HCT116 (cell line): ENCODE results near the gene TMCO4. TPM values are rescaled to one million over a fixed set of nuclear protein-coding genes. Genes with fewer than 3 reads are reported as not detected.

Experiments
- ATAC-seq: fragments of 200-7000 bp; cut with Tn5 transposase; 2 replicates; pipeline ENCODE4 v1.9.1; 2020; ENCODE audit warnings: mild to moderate bottlenecking, moderate library complexity
- BruUV-seq: library from RNA; stranded (reverse); fragments of 400-500 nt; replicated peaks from 2 replicates; lab custom pipeline; 2021; lab: Mats Ljungman, UMichigan
- CTCF ChIA-PET: fragments of 300-600 bp; sonication (Branson Sonifier 250); formaldehyde crosslinking; loops from one replicate; lab custom pipeline; 2021; ENCODE audit warnings: antibody characterized with exemption; lab: Charles Lee
- POLR2A ChIA-PET: fragments of 300-600, 350-600 bp; sonication (Branson Sonifier 250); formaldehyde crosslinking; loops from one replicate; lab custom pipeline; 2021; ENCODE audit warnings: antibody characterized with exemption; lab: Charles Lee
- RAD21 ChIA-PET, 2 experiments: fragments of 300-600 bp; sonication (Branson Sonifier 250); formaldehyde crosslinking; loops; one replicate each; lab custom pipeline; 2023; ENCODE audit warnings: low total read pairs in 2 of 2; ENCODE audit not compliant: uncharacterized antibody in 2 of 2, unreplicated experiment in 2 of 2, low non-redundant PET in 1 of 2; lab: Charles Lee
- DNase-seq: peaks from one replicate; pipeline ENCODE4 v3.0.0-alpha.2; 2010; ENCODE audit warnings: low read depth, low spot score
- H2AFZ ChIP-seq: fragments of 200-600 bp; shearing (Covaris generic), sonication (generic); 2 replicates; pipeline ENCODE4 v1.6.1; 2017; ENCODE audit warnings: low read depth, mixed run types, mixed read lengths, antibody characterized with exemption, low read length; ENCODE audit not compliant: poor library complexity, severe bottlenecking
- H3K27ac ChIP-seq: 2 replicates; pipeline ENCODE4 v1.5.1; 2012; ENCODE audit warnings: low read depth, low read length
- H3K27me3 ChIP-seq: fragments of 200-600 bp; sonication (generic); 2 replicates; pipeline ENCODE4 v1.6.1; 2016; ENCODE audit warnings: mixed run types, low read length, mixed read lengths; ENCODE audit not compliant: insufficient read depth
- H3K36me3 ChIP-seq, 2 experiments: fragments of 200-500 bp in 1 of 2; fragments of 200-600 bp in 1 of 2; sonication (Bioruptor generic) in 1 of 2; sonication (generic) in 1 of 2; 2 replicates each; pipeline versions ENCODE4 v1.5.1 to v1.6.1; 2014 to 2016; ENCODE audit warnings: low read length in 2 of 2, inconsistent platforms in 1 of 2, mixed read lengths in 1 of 2, mixed run types in 1 of 2; ENCODE audit not compliant: insufficient read depth in 2 of 2, control insufficient read depth in 1 of 2
- H3K4me1 ChIP-seq, 2 experiments: fragments of 200-600 bp in 1 of 2; sonication (generic) in 1 of 2; 2 replicates each; pipeline versions ENCODE4 v1.5.1 to v1.6.1; 2012 to 2017; ENCODE audit warnings: low read length in 2 of 2, inconsistent platforms in 1 of 2, mild to moderate bottlenecking in 1 of 2, mixed read lengths in 1 of 2, mixed run types in 1 of 2, moderate library complexity in 1 of 2; ENCODE audit not compliant: insufficient read depth in 2 of 2, control insufficient read depth in 1 of 2
- H3K4me2 ChIP-seq: fragments of 200-600 bp; sonication (generic); 2 replicates; pipeline ENCODE4 v1.6.1; 2017; ENCODE audit warnings: mixed run types, low read length, mixed read lengths
- H3K4me3 ChIP-seq, 2 experiments: fragments of 200-600 bp in 1 of 2; sonication (generic) in 1 of 2; replicated peaks in 1 of 2; 2 replicates each; pipeline ENCODE4 v1.5.1; 2011 to 2016; ENCODE audit warnings: low read length in 2 of 2, control low read depth in 1 of 2, low read depth in 1 of 2, mild to moderate bottlenecking in 1 of 2, mixed read lengths in 1 of 2, mixed run types in 1 of 2
- H3K79me2 ChIP-seq: fragments of 200-600 bp; sonication (generic); 2 replicates; pipeline ENCODE4 v1.6.1; 2017; ENCODE audit warnings: mild to moderate bottlenecking, mixed run types, low read length, moderate library complexity, mixed read lengths; ENCODE audit not compliant: insufficient read depth
- H3K9ac ChIP-seq: fragments of 200-600 bp; sonication (generic); 2 replicates; pipeline ENCODE4 v1.6.1; 2016; ENCODE audit warnings: low read length, mixed read lengths
- H3K9me2 ChIP-seq: fragments of 200-600 bp; sonication (generic), shearing (Covaris generic); 2 replicates; pipeline ENCODE4 v1.6.1; 2017; ENCODE audit warnings: mixed run types, mild to moderate bottlenecking, moderate library complexity; ENCODE audit not compliant: insufficient read depth
- H3K9me3 ChIP-seq, 2 experiments: fragments of 200-500 bp in 1 of 2; fragments of 200-600 bp in 1 of 2; sonication (Bioruptor generic) in 1 of 2; sonication (generic) in 1 of 2; 2 replicates each; pipeline ENCODE4 v1.6.1; 2014 to 2017; ENCODE audit warnings: low read length in 2 of 2, mixed read lengths in 2 of 2, inconsistent platforms in 1 of 2, low read depth in 1 of 2, mild to moderate bottlenecking in 1 of 2, mixed run types in 1 of 2, moderate library complexity in 1 of 2; ENCODE audit not compliant: control insufficient read depth in 1 of 2, insufficient read depth in 1 of 2
- H4K20me1 ChIP-seq: fragments of 200-600 bp; sonication (generic), shearing (Covaris generic); 2 replicates; pipeline ENCODE4 v1.6.1; 2017; ENCODE audit warnings: mixed run types, mild to moderate bottlenecking, moderate library complexity; ENCODE audit not compliant: insufficient read depth
- CEBPB ChIP-seq: IDR thresholded peaks from 2 replicates; pipeline ENCODE4 v1.6.1; 2012; ENCODE audit warnings: low read depth
- CTCF ChIP-seq, 3 experiments: fragments of 200-600 bp in 1 of 3; sonication (generic) in 1 of 3; IDR thresholded peaks in 2 of 3; conservative IDR thresholded peaks in 1 of 3; 2 replicates each; pipeline ENCODE4 v1.5.1; 2012 to 2017; ENCODE audit warnings: low read depth in 2 of 3, low read length in 2 of 3, antibody characterized with exemption in 1 of 3, borderline replicate concordance in 1 of 3, control low read depth in 1 of 3, mild to moderate bottlenecking in 1 of 3, mixed read lengths in 1 of 3, mixed run types in 1 of 3, moderate library complexity in 1 of 3; ENCODE audit not compliant: insufficient read depth in 1 of 3
- EZH2 ChIP-seq: fragments of 200-600 bp; sonication (generic); IDR thresholded peaks from 2 replicates; pipeline ENCODE4 v1.6.1; 2017; ENCODE audit warnings: antibody characterized with exemption, mixed run types
- FOSL1 ChIP-seq: IDR thresholded peaks from 2 replicates; pipeline ENCODE4 v1.6.1; 2012; ENCODE audit warnings: low read depth
- POLR2A ChIP-seq: IDR thresholded peaks from 2 replicates; pipeline ENCODE4 v1.7.0; 2011; ENCODE audit warnings: borderline replicate concordance; ENCODE audit not compliant: insufficient read depth, insufficient read length; ENCODE audit errors: extremely low read depth
- RAD21 ChIP-seq: IDR thresholded peaks from 2 replicates; pipeline ENCODE4 v1.6.1; 2012; ENCODE audit warnings: low read depth, mild to moderate bottlenecking
- SIN3A ChIP-seq: IDR thresholded peaks from 2 replicates; pipeline ENCODE4 v1.6.1; 2012; ENCODE audit warnings: low read depth
- SP1 ChIP-seq: IDR thresholded peaks from 2 replicates; pipeline ENCODE4 v1.6.1; 2012; ENCODE audit warnings: low read depth
- TCF7L2 ChIP-seq: IDR thresholded peaks from 2 replicates; pipeline ENCODE4 v1.7.0; 2011; ENCODE audit warnings: borderline replicate concordance, inconsistent platforms; ENCODE audit not compliant: insufficient read depth, insufficient read length; ENCODE audit errors: extremely low read depth
- YY1 ChIP-seq: IDR thresholded peaks from 2 replicates; pipeline ENCODE4 v1.6.1; 2011; ENCODE audit warnings: low read length, low read depth, moderate library complexity, mild to moderate bottlenecking; ENCODE audit not compliant: insufficient replicate concordance; ENCODE audit errors: extremely low read depth
- ZBTB33 ChIP-seq: IDR thresholded peaks from 2 replicates; pipeline ENCODE4 v1.6.1; 2011; ENCODE audit warnings: mild to moderate bottlenecking, low read length, moderate library complexity; ENCODE audit not compliant: insufficient replicate concordance; ENCODE audit errors: extremely low read depth
- ZFX ChIP-seq: fragments of 450-650 bp; IDR thresholded peaks from 2 replicates; pipeline ENCODE4 v1.6.1; 2017
- ZNF274 ChIP-seq: fragments of 200-500 bp; sonication (Bioruptor generic); IDR thresholded peaks from 2 replicates; pipeline ENCODE4 v1.6.1; 2014; ENCODE audit warnings: mild to moderate bottlenecking, low read depth, low read length, inconsistent platforms
- intact Hi-C: fragments of 100-400 bp; cut with micrococcal nuclease; formaldehyde crosslinking; loops from 2 replicates; pipeline ENCODE4 v1.10.0; 2022
- total RNA-seq: library from RNA; stranded (reverse); gene quantifications from one replicate; pipeline ENCODE4 v1.2.1, GENCODE V29; 2021; ENCODE audit not compliant: unreplicated experiment
- TF ChIP-seq, protein P1 (sequence below): IDR thresholded peaks from 2 replicates; pipeline ENCODE4 v1.6.1; 2012
- TF ChIP-seq, protein P2 (sequence below): IDR thresholded peaks from 2 replicates; pipeline ENCODE4 v1.6.1; 2012; ENCODE audit warnings: low read depth

The TMCO4 gene
- total RNA-seq, 1 experiment from 2014 or later = 12.7 TPM

DNA sequence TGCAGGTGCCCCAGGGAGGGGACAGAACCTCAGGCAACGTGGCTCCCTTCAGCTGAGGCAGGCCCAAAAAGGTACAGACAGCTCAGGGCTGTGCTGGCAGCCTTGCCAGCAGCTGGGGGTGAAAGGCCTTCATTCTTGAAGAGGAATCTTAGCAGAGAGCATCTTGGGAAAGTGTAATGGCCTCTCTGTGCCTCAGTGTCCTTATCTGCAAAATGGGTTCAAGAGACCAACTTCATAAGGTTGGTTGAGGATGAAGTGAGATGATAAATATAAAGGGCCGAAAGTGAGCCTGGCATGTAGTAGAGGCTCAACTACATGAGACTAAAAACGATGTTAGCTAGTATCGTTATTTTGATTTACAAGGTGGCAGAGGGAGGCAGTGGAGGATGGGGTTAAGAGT, 26.2 kb downstream of the TMCO4 start (continued):
- no peak for TF ChIP-seq CTCF (IDR thresholded peaks at IDR 0.05 in 2 of 3, conservative IDR thresholded peaks at IDR 0.05 in 1 of 3; ENCODE audit: borderline replicate concordance in 1 of 3, insufficient read depth in 1 of 3, low read depth in 2 of 3, low read length in 2 of 3)

DNA sequence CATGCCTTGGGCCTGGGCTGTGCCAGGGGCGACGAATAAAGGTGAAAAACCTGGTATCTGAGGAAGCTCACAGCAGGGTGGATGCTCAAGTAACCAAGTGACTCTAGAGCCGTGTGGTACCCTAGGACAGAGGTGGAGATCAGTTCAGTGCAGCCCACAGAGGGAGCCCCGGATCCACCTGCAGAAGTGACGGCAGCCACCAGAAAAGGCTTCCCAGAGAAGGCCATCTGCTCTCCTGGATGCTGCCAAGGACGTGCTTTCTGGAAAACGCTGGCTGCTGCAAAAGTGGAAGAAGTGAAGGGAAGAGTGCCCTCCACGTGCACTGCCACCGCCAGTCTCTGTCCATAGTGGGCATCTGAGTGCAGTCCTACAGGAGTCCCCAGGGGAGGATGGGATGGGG, 27.7 kb downstream of the TMCO4 start:
- H4K20me1 ChIP-seq = no peaks in the 10 kb centered on the region
- ATAC-seq (no peak), DNase-seq (no peak)
- no peaks in the 10 kb centered on the region for H3K9me3 ChIP-seq
- TF ChIP-seq, protein P1, sequence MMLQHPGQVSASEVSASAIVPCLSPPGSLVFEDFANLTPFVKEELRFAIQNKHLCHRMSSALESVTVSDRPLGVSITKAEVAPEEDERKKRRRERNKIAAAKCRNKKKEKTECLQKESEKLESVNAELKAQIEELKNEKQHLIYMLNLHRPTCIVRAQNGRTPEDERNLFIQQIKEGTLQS = no peak
- no peak for TF ChIP-seq CTCF (IDR thresholded peaks at IDR 0.05 in 2 of 3, conservative IDR thresholded peaks at IDR 0.05 in 1 of 3; ENCODE audit: borderline replicate concordance in 1 of 3, insufficient read depth in 1 of 3, low read depth in 2 of 3, low read length in 2 of 3)
- no peak for TF ChIP-seq EZH2
- no peak for TF ChIP-seq YY1
- TF ChIP-seq SIN3A = no peak
- TF ChIP-seq, protein P2, sequence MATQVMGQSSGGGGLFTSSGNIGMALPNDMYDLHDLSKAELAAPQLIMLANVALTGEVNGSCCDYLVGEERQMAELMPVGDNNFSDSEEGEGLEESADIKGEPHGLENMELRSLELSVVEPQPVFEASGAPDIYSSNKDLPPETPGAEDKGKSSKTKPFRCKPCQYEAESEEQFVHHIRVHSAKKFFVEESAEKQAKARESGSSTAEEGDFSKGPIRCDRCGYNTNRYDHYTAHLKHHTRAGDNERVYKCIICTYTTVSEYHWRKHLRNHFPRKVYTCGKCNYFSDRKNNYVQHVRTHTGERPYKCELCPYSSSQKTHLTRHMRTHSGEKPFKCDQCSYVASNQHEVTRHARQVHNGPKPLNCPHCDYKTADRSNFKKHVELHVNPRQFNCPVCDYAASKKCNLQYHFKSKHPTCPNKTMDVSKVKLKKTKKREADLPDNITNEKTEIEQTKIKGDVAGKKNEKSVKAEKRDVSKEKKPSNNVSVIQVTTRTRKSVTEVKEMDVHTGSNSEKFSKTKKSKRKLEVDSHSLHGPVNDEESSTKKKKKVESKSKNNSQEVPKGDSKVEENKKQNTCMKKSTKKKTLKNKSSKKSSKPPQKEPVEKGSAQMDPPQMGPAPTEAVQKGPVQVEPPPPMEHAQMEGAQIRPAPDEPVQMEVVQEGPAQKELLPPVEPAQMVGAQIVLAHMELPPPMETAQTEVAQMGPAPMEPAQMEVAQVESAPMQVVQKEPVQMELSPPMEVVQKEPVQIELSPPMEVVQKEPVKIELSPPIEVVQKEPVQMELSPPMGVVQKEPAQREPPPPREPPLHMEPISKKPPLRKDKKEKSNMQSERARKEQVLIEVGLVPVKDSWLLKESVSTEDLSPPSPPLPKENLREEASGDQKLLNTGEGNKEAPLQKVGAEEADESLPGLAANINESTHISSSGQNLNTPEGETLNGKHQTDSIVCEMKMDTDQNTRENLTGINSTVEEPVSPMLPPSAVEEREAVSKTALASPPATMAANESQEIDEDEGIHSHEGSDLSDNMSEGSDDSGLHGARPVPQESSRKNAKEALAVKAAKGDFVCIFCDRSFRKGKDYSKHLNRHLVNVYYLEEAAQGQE = no peak
- TF ChIP-seq ZBTB33 = no peak
- no peak for TF ChIP-seq RAD21
- TF ChIP-seq POLR2A = no peak
- TF ChIP-seq ZNF274 = no peak
- TF ChIP-seq ZFX = no peak
- TF ChIP-seq FOSL1 = no peak
- no peak for TF ChIP-seq SP1
- no peak for TF ChIP-seq CEBPB
- no peak for TF ChIP-seq TCF7L2
- no peaks in the 10 kb centered on the region for H3K79me2 ChIP-seq
- H3K36me3 ChIP-seq = no peaks in the 10 kb centered on the region
- no peak overlapping the region for H2AFZ ChIP-seq
- H3K4me3 ChIP-seq = no peak overlapping the region
- H3K9me2 ChIP-seq = no peaks in the 10 kb centered on the region
- ChIA-PET CTCF (no interaction called here), RAD21 (no interaction called here), POLR2A (no interaction called here)
- H3K27ac ChIP-seq = no peak overlapping the region
- H3K27me3 ChIP-seq = no peaks in the 10 kb centered on the region
- no peak overlapping the region for H3K4me2 ChIP-seq
- BruUV-seq = no TSS peak
- H3K4me1 ChIP-seq = no peaks in the 10 kb centered on the region; a peak in 1 of 4 replicates
- no peak overlapping the region for H3K9ac ChIP-seq
- intact Hi-C loops = no loop called here
